ENCODE measurements around the gene IGFBP6.

Gene IGFBP6

DNA sequence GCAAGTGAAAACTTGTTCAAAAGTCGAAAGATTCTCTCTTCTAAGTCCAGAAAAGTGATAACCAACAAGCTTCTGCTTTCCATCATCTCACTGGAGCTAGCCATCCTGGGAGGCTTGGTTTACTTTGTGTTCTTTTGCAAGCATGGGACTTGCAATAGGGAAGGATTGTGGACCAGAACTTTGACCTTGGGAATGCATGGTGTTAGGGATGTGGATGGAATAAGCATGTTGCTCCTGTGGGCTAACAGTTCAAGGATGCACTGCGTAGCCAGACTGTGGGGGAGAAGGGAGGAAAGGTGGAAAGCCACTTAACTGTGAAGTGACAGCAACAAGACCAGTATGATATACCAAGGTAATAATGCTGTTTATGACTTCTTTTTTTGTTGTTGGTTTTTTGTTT is 34.4 kb downstream of the IGFBP6 start:
- TF ChIP-seq, protein P1, sequence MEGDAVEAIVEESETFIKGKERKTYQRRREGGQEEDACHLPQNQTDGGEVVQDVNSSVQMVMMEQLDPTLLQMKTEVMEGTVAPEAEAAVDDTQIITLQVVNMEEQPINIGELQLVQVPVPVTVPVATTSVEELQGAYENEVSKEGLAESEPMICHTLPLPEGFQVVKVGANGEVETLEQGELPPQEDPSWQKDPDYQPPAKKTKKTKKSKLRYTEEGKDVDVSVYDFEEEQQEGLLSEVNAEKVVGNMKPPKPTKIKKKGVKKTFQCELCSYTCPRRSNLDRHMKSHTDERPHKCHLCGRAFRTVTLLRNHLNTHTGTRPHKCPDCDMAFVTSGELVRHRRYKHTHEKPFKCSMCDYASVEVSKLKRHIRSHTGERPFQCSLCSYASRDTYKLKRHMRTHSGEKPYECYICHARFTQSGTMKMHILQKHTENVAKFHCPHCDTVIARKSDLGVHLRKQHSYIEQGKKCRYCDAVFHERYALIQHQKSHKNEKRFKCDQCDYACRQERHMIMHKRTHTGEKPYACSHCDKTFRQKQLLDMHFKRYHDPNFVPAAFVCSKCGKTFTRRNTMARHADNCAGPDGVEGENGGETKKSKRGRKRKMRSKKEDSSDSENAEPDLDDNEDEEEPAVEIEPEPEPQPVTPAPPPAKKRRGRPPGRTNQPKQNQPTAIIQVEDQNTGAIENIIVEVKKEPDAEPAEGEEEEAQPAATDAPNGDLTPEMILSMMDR (IDR thresholded peaks at IDR 0.05; ENCODE audit: low read depth, low read length, poor library complexity, severe bottlenecking): no peak
- no peak for TF ChIP-seq EZH2phosphoT487 (IDR thresholded peaks at IDR 0.05; ENCODE audit: borderline replicate concordance, low read length)
- H3K27ac ChIP-seq (ENCODE audit: low read depth, low read length): no peak overlapping the region
- no peak overlapping the region for H3K4me2 ChIP-seq (ENCODE audit: low read length)

DNA sequence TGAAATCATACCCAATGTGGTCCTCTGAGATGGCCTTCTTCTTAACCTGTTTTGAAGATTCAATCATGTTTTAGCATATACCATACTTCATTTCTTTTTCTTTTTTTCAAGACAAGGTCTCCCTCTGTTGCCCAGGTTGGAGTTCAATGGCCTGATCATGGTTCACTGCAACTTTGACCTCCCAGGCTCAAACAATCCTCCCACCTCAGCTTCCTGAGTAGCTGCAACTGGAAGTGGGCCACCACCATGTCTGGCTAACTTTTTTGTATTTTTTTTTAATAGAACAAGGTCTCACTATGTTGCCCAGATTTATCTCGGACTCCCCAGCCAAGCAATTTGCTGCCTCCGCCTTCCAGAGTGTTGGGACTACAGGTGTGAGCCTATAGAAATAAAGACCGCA is 36.3 kb downstream of the IGFBP6 start:
- TF ChIP-seq, protein P1 (IDR thresholded peaks at IDR 0.05; ENCODE audit: low read depth, low read length, poor library complexity, severe bottlenecking): no peak
- TF ChIP-seq EZH2phosphoT487 (IDR thresholded peaks at IDR 0.05; ENCODE audit: borderline replicate concordance, low read length): no peak
- no peaks in the 10 kb centered on the region for H3K36me3 ChIP-seq (ENCODE audit: control insufficient read depth, low read length)
- no peaks in the 10 kb centered on the region for H3F3A ChIP-seq (ENCODE audit: control insufficient read depth, insufficient read depth)
- H3K4me3 ChIP-seq (ENCODE audit: low read length): no peak overlapping the region
- no peak overlapping the region for H3K4me2 ChIP-seq (ENCODE audit: low read length)
- H3K27ac ChIP-seq (ENCODE audit: low read depth, low read length): no peak overlapping the region
- H3K4me1 ChIP-seq (ENCODE audit: control insufficient read depth, low read length): peaks cover 5% of the 10 kb centered on the region
- no peaks in the 10 kb centered on the region for H4K20me1 ChIP-seq (ENCODE audit: control insufficient read depth, insufficient read depth, low read depth, low read length)
- H3K9me2 ChIP-seq (replicated peaks; ENCODE audit: control insufficient read depth, low read length): no peaks in the 10 kb centered on the region
- H3K79me2 ChIP-seq (ENCODE audit: control insufficient read depth, low read length): no peaks in the 10 kb centered on the region
- H3K9me3 ChIP-seq (ENCODE audit: control insufficient read depth, insufficient read depth, low read length): peaks cover 4% of the 10 kb centered on the region; the same call in 1 of the 2 replicates
- H3K27me3 ChIP-seq (ENCODE audit: control insufficient read depth, low read length): no peaks in the 10 kb centered on the region

More for the DNA sequence above, 34.4 kb downstream of the IGFBP6 start:
- Histone ChIP-seq H3K36me3 (ENCODE audit: control insufficient read depth, low read length) (no peaks in the 10 kb centered on the region), H3K27me3 (ENCODE audit: control insufficient read depth, low read length) (peaks cover 3% of the 10 kb centered on the region; the same call in 1 of the 2 replicates), H3K4me3 (ENCODE audit: low read length) (no peak overlapping the region), H4K20me1 (ENCODE audit: control insufficient read depth, insufficient read depth, low read depth, low read length) (no peaks in the 10 kb centered on the region), H3F3A (ENCODE audit: control insufficient read depth, insufficient read depth) (no peaks in the 10 kb centered on the region), H3K79me2 (ENCODE audit: control insufficient read depth, low read length) (no peaks in the 10 kb centered on the region), H3K9me2 (replicated peaks; ENCODE audit: control insufficient read depth, low read length) (no peaks in the 10 kb centered on the region), H3K4me1 (ENCODE audit: control insufficient read depth, low read length) (peaks cover 5% of the 10 kb centered on the region), H3K9me3 (ENCODE audit: control insufficient read depth, insufficient read depth, low read length) (peaks cover under 1% of the 10 kb centered on the region; the same call in 1 of the 2 replicates)

DNA sequence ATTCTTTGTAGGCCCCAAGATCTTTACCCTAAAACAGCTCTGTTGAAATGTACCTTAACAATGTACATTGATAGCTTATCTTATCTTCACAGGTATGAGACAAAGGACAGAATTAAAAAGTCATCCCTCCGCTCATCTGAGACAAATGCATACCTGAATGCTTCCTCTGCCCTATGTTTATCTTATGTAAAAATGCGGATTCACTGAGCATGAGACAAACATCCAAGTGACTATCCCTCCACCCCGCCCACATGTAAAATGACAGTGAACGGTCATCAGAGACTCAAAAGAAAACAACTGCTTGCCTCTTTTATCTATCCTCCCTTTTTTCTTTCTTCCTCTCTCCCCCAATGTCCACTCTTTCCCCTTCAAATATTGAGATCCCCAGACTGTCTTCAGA is 45.9 kb downstream of the IGFBP6 start:
- H3K4me1 ChIP-seq (ENCODE audit: control insufficient read depth, low read length): no peaks in the 10 kb centered on the region
- no peak overlapping the region for H3K27ac ChIP-seq (ENCODE audit: low read depth, low read length)
- no peaks in the 10 kb centered on the region for H3K79me2 ChIP-seq (ENCODE audit: control insufficient read depth, low read length)
- H3K4me2 ChIP-seq (ENCODE audit: low read length): no peak overlapping the region
- no peaks in the 10 kb centered on the region for H3K27me3 ChIP-seq (ENCODE audit: control insufficient read depth, low read length)
- no peaks in the 10 kb centered on the region for H3K9me2 ChIP-seq (replicated peaks; ENCODE audit: control insufficient read depth, low read length)
- TF ChIP-seq, protein P1 (IDR thresholded peaks at IDR 0.05; ENCODE audit: low read depth, low read length, poor library complexity, severe bottlenecking): no peak
- no peak for TF ChIP-seq EZH2phosphoT487 (IDR thresholded peaks at IDR 0.05; ENCODE audit: borderline replicate concordance, low read length)
- no peaks in the 10 kb centered on the region for H3K36me3 ChIP-seq (ENCODE audit: control insufficient read depth, low read length)
- H4K20me1 ChIP-seq (ENCODE audit: control insufficient read depth, insufficient read depth, low read depth, low read length): no peaks in the 10 kb centered on the region
- no peaks in the 10 kb centered on the region for H3K9me3 ChIP-seq (ENCODE audit: control insufficient read depth, insufficient read depth, low read length)
- no peak overlapping the region for H3K4me3 ChIP-seq (ENCODE audit: low read length)
- peaks cover 8% of the 10 kb centered on the region for H3F3A ChIP-seq (ENCODE audit: control insufficient read depth, insufficient read depth)
